GM19043 (cell line): ENCODE data around the gene PROZ.
"Not testable (repeated sequence)": the region's sequence is repeated elsewhere in the genome, so short reads cannot be mapped to it uniquely, and the experiment has no call there.

Source experiments
- ATAC-seq: cut with Tn5 transposase; IDR thresholded peaks from one replicate; pipeline ENCODE4 v1.9.1; 2021; ENCODE audit warnings: low read depth; ENCODE audit not compliant: unreplicated experiment

The PROZ gene

DNA sequence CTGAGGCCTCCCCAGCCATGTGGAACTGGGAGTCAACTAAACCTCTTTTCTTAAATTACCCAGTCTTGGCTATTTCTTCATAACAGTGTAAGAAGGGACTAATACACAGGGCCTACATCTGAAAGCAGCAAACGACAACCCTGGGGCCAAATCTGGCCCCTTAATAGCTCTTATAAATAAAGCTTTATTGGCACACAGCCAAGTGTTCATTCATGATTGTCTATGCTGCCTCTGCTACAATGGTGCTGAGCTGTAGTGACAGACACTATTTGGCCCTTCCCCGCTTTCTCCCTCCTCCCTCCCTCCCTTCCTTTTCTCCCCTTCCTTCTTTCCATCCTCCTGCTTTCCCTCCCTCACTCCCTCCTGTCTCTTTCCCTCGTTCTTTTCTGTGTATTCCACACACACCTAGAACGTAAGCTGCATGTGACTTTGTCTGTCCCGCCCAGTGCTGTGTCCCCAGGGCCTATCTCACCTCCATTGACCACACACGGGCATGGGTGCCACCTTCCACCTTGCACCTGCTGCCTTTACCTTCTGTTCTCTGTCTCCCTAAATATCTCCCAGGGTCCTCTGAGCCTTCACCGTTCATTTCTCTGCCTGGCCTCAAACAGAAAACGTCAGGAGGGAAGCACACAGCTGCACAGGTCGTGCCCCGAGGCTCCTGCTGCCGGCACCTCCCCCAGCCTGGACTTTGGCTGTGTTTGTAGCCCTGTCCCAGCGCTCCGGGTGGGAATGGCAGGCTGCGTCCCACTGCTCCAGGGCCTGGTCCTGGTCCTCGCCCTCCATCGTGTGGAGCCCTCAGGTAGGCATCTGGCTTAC is at the start of gene PROZ:
Gene PROZ, plus strand, starts transcription at position 720 of the 819 bp plus-strand sequence. Its CDS starts 13 bp downstream, at position 733.
- no peak for ATAC-seq

- no peak for ATAC-seq
These were observed 49.0 kb upstream of the PROZ start for GRCh38 chr13:113109151-113110047.

- ATAC-seq: no peak
These were observed 48.2 kb upstream of the PROZ start for GRCh38 chr13:113110048-113110851.

DNA sequence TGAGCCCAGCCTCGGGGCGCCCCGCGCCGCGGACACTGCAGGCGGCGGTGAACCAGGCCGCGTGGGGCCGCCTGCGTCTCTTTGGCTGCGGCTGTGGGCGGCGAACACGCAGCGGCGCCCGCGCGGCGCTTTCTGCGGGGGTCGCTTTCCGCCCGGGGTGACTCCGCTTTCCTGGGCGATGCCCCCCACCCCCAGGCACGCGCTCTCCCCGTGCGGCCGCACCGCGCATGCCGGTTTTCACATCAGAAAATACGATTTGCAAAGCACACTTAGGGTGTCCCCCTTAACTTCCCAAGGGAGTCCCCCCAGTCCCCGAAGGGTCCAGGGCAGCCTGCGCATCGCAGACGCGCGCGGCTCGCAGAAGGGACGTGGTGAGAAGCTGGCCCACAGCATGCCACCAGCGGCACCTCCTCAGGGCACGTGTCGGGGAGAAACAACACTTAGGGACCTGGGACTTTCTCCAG is 47.6 kb upstream of the PROZ start:
- no peak for ATAC-seq

GRCh38 chr13:113111821-113112220 is 46.6 kb upstream of the PROZ start:
- ATAC-seq: not testable (repeated sequence)

GRCh38 chr13:113112475-113112874 is 46.0 kb upstream of the PROZ start:
- ATAC-seq: not testable (repeated sequence)

GRCh38 chr13:113112893-113113845 is 45.3 kb upstream of the PROZ start:
- ATAC-seq: no peak

DNA sequence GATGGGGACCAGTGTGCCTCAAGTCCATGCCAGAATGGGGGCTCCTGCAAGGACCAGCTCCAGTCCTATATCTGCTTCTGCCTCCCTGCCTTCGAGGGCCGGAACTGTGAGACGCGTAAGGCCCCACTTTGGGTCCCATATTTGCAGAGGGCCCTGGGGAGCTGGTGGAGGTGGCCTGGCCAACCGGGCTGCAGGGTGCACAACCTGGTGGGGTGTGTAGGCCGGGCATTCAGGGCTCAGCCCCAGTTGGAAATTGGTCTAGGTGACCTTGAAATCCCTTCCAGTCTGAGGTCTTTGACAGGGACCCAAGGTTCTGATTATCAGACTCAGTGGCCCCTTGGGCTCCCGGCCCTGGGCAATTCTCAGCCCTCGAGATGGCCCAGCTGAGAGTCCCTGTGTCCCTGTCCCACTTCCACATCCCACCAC is 44.6 kb upstream of the PROZ start:
- ATAC-seq: no peak

DNA sequence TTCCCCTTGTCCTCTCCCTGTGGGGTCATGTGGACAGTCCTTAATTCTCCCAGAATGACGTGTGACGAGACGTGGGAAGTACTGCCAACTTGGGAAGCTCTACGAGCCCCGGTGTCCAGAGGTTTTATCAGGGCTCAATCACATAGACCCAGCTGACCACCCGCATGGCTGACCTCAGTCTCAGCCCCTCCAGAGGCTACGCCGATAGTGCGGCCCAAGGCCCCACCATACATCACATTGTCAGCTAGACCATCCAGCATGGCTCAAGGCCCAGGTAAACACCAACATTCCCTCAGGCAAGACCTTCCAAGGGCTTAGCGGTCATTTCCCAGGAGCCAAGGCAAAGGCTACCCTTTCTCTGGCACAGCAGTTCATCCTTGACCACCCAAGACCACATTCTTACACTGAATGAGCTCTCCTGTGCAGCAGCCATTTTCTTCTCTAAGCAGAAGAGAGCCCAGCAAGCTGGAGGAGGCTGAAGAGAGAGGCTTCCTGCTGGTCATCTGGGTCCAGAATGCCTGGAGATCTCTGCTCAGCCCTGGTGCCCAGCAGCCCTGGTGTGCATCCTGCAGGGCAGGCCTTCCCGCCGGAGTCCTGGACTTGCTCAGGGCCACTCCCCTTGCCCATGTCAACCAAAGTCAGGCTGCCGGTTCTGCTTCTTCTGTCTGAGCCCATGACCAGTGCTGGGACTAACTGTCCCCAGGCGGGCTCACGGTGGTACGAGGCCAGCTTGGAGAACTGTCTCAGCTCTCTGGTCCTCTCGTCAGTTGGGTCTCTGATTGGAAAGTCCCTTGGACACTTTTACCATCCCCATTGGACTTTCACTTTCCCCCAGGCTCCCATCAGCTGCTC is 43.7 kb upstream of the PROZ start:
- no peak for ATAC-seq

DNA sequence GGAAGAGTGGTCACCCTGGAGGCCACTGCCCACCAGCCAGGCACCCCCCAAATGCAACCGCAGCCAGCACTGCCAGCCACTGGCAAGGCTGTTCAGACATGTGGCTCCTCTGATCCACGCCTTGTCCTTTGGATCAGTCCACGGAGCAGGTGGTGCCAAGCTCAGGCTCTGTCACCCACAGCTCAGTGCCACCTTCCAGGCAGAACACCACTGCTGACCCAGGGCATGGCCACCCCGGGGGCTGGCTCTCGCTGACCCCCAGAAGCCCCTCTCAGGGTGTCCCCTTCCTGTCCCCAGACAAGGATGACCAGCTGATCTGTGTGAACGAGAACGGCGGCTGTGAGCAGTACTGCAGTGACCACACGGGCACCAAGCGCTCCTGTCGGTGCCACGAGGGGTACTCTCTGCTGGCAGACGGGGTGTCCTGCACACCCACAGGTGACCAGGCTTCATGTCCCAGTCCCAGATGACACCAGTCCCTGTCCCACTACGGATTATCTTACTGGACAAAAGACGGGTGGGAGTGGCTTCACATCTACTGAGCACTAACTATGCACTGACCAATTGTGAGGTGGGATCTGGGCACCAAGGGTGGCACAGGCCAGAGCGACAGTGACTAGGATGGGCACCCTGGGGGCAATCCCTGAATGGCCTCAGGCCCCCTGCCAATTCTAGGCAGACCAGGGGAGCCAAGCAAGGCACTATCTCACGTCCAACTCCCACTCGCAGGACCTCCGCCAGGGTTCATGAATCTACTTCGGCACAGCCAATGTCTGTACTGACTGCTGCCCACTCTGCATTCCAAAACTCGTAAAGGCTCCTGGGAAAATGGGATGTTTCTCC is 42.9 kb upstream of the PROZ start:
- ATAC-seq: no peak

GRCh38 chr13:113116206-113116800 is 42.1 kb upstream of the PROZ start:
- no peak for ATAC-seq

DNA sequence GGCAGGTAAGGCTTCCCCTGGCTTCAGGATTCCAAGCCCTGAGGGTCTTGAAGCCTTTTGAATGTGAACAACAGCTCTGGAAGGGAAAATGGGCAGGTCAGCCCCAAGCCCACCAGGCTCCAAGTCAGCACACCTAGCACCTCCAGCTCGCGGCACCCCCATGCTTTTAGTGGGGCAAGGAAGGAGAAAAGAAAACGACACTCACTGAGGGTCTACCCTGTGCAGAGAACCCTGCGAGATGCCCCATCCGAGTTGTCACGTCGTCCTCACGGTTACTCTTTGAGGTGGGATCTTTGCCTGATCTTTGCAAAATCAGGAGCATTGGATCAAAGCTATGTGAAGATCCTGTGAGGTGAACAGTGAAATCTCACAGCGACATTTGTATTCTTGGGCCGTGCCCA is 41.6 kb upstream of the PROZ start:
- ATAC-seq: no peak

DNA sequence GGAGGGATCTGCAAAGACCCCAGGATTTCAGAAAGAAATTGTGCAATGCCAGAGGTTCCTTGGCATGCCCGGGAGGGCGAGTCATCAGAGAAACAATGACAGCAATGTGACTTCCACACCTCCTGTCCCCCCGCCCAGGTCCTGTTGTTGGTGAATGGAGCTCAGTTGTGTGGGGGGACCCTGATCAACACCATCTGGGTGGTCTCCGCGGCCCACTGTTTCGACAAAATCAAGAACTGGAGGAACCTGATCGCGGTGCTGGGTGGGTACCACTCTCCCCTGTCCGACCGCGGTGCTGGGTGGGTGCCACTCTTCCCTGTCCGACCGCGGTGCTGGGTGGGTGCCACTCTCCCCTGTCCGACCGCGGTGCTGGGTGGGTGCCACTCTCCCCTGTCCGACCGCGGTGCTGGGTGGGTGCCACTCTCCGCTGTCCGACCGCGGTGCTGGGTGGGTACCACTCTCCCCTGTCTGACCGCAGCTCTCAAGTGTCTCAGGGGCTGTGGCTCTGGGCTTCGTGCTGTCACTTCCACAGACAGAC is 41.0 kb upstream of the PROZ start:
- ATAC-seq: no peak

DNA sequence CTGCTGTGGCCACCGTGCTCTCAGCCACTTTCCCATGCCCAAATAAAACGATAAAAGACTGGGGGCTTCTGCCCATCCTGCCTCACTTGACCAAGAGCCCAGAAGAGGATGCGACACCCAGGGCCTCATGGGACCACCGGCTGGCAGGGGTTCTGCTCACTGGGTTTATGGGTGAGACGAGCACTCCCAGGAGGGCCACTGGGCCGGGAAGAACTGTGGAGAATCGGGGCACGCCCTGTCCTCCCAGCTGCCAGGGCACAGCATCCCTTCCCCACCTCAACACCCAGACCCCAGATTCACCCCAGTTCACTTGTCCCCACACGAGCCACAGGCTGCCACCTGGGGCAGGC is 40.6 kb upstream of the PROZ start:
- no peak for ATAC-seq

DNA sequence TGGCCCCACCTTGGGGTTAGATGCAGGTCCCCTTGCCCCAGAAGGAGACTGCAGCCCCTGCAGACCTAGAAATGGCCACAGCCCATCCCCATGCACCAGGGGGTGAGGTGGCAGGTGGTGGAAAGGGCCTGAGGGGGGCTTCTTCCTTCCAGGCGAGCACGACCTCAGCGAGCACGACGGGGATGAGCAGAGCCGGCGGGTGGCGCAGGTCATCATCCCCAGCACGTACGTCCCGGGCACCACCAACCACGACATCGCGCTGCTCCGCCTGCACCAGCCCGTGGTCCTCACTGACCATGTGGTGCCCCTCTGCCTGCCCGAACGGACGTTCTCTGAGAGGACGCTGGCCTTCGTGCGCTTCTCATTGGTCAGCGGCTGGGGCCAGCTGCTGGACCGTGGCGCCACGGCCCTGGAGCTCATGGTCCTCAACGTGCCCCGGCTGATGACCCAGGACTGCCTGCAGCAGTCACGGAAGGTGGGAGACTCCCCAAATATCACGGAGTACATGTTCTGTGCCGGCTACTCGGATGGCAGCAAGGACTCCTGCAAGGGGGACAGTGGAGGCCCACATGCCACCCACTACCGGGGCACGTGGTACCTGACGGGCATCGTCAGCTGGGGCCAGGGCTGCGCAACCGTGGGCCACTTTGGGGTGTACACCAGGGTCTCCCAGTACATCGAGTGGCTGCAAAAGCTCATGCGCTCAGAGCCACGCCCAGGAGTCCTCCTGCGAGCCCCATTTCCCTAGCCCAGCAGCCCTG is 40.0 kb upstream of the PROZ start:
- no peak for ATAC-seq

GRCh38 chr13:113119166-113119821 is 39.2 kb upstream of the PROZ start:
- no peak for ATAC-seq
